Mesendoderm (in vitro differentiated cells): ENCODE data around the gene ZNF311.

Experiments used
- DNase-seq: peaks from one replicate; pipeline ENCODE4 v3.0.0; 2013
- H2AK5ac ChIP-seq: 2 replicates; pipeline ENCODE4 v1.6.1; 2013; ENCODE audit warnings: low read length, inconsistent platforms
- H2BK120ac ChIP-seq: 2 replicates; pipeline ENCODE4 v1.6.1; 2013; ENCODE audit warnings: low read depth, mild to moderate bottlenecking, low read length, moderate library complexity, mixed read lengths
- H2BK15ac ChIP-seq: replicated peaks from 2 replicates; pipeline ENCODE4 v1.6.1; 2013; ENCODE audit warnings: low read depth, mild to moderate bottlenecking, moderate library complexity
- H2BK5ac ChIP-seq: 2 replicates; pipeline ENCODE4 v1.6.1; 2013; ENCODE audit warnings: low read length, inconsistent platforms
- H3K18ac ChIP-seq: 2 replicates; pipeline ENCODE4 v1.6.1; 2013; ENCODE audit warnings: mild to moderate bottlenecking, low read length, mixed read lengths
- H3K23ac ChIP-seq: one replicate; pipeline ENCODE4 v1.6.1; 2013; ENCODE audit warnings: low read length
- H3K27ac ChIP-seq: 2 replicates; pipeline ENCODE4 v1.5.1; 2013; ENCODE audit warnings: low read depth, mild to moderate bottlenecking, inconsistent platforms, low read length, moderate library complexity
- H3K27me3 ChIP-seq: 2 replicates; pipeline ENCODE4 v1.6.1; 2013; ENCODE audit warnings: low read length, control low read depth, mild to moderate bottlenecking, inconsistent platforms; ENCODE audit not compliant: insufficient read depth, poor library complexity
- H3K36me3 ChIP-seq: 2 replicates; pipeline ENCODE4 v1.6.1; 2013; ENCODE audit warnings: low read length, inconsistent platforms; ENCODE audit not compliant: control insufficient read depth, insufficient read depth
- H3K4ac ChIP-seq: one replicate; pipeline ENCODE4 v1.6.1; 2013; ENCODE audit warnings: low read depth, mild to moderate bottlenecking, low read length, moderate library complexity
- H3K4me1 ChIP-seq: 2 replicates; pipeline ENCODE4 v1.6.1; 2013; ENCODE audit warnings: low read depth, low read length, inconsistent platforms; ENCODE audit not compliant: control insufficient read depth
- H3K4me2 ChIP-seq: 2 replicates; pipeline ENCODE4 v1.6.1; 2013; ENCODE audit warnings: low read length
- H3K4me3 ChIP-seq: 2 replicates; pipeline ENCODE4 v1.5.1; 2013; ENCODE audit warnings: mild to moderate bottlenecking, low read length
- H3K56ac ChIP-seq: one replicate; pipeline ENCODE4 v1.6.1; 2013; ENCODE audit warnings: low read length
- H3K79me1 ChIP-seq: 2 replicates; pipeline ENCODE4 v1.6.1; 2013; ENCODE audit warnings: low read length, inconsistent platforms
- H3K79me2 ChIP-seq: 2 replicates; pipeline ENCODE4 v1.6.1; 2013; ENCODE audit warnings: mild to moderate bottlenecking, low read length; ENCODE audit not compliant: control insufficient read depth, insufficient read depth
- H3K9ac ChIP-seq: 2 replicates; pipeline ENCODE4 v1.6.1; 2013; ENCODE audit warnings: low read length, inconsistent platforms
- H4K5ac ChIP-seq: one replicate; pipeline ENCODE4 v1.6.1; 2013; ENCODE audit warnings: low read length
- H4K8ac ChIP-seq: one replicate; pipeline ENCODE4 v1.6.1; 2013; ENCODE audit warnings: low read depth, mild to moderate bottlenecking, control low read depth, low read length, moderate library complexity
- WGBS: extraction: QIAGEN DNeasy Blood & Tissue Kit; methylation state at CpG from one replicate; pipeline ENCODE4 v1.1.7; 2013; ENCODE audit warnings: low lambda C conversion rate, missing lambda C conversion rate; ENCODE audit not compliant: insufficient coverage; ENCODE audit errors: extremely low coverage; 5-methylcytosine and 5-hydroxymethylcytosine counted together

ZNF311 gene

DNA sequence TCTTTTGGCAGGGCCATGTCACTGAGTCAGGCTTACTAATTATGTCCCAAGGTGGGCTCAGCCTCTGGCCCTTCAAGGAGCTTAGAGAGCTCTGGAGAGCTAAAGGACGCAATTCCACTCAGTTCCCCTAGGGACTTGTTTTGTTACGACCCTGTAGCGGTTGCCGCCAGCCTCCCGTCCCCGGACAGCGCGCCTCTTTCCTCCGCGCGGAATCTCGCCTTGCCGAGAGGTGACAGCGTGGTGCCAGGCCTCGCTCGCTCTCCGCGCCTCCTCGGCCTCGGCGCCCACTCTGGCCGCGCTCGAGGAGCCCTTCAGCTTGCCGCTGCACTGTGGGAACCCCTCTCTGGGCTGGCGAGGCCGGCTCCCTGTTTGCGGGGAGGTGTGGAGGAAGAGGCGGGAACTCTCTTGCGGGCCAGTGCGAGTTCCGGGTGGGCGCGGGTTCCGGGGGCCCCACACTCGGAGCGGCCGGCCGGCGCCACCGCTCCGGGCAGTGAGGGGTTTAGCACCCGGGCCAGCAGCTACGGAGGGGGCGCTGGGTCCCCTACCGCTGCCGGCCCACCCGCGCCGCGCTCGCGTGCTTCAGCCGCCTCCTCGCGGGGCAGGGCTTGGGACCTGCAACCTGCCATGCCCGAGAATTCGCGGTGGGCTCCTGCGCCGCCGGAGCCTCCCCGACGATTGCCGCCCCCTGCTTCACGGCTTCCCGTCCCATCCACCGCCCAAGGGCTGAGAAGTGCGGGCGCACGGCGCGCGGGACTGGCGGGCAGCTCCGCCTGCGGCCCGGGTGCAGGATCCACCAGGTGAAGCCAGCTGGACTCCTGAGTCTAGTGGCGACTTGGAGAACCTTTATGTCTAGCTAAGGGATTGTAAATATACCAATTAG is 9.9 kb upstream of the ZNF311 start:
- H4K5ac ChIP-seq = no peak overlapping the region
- H3K9ac ChIP-seq = no peak overlapping the region
- H3K27me3 ChIP-seq = peaks cover 4% of the 10 kb centered on the region
- no peak overlapping the region for H3K18ac ChIP-seq
- H2BK5ac ChIP-seq = no peak overlapping the region
- no peak overlapping the region for H3K27ac ChIP-seq
- no peak overlapping the region for H3K4ac ChIP-seq
- no peaks in the 10 kb centered on the region for H3K4me1 ChIP-seq
- H3K36me3 ChIP-seq = no peaks in the 10 kb centered on the region
- WGBS = no CpG with 5 or more reads among the region's 79 CpGs
- H3K4me3 ChIP-seq = no peak overlapping the region
- H3K79me2 ChIP-seq = no peaks in the 10 kb centered on the region
- H4K8ac ChIP-seq = no peak overlapping the region
- no peak overlapping the region for H3K23ac ChIP-seq
- no peak overlapping the region for H2BK120ac ChIP-seq
- DNase-seq = peak; percentile 19
- H2AK5ac ChIP-seq = no peak overlapping the region
- no peak overlapping the region for H2BK15ac ChIP-seq
- H3K79me1 ChIP-seq = no peaks in the 10 kb centered on the region
- H3K56ac ChIP-seq = no peak overlapping the region
- no peak overlapping the region for H3K4me2 ChIP-seq

DNA sequence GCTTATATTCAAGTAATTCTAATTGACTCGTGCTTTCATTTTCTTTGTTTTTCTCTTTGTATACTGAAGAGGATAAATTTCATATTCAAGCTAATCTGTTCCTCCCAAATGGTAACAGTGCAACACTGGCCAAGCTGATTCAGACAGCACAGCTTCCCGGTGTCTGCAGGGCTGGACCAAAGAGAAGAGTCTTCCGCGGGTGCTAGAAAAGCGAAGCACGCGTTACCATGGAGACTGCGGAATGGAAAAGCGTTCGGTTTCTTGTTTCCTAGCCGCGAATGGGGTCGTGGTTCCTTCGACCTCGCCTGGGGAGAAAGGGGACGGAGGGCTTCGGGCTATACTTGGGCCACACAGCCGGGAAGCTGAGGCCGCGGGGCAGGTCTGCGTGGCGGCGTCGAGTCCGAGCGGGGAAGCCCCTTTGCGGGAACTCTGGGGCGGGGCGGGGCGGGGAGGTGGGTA is 6.2 kb upstream of the ZNF311 start:
- no CpG with 5 or more reads among the region's 30 CpGs for whole genome bisulfite sequencing
- DNase-seq = peak; percentile 88
- peak overlapping the region; percentile 79 for H3K4me2 ChIP-seq

DNA sequence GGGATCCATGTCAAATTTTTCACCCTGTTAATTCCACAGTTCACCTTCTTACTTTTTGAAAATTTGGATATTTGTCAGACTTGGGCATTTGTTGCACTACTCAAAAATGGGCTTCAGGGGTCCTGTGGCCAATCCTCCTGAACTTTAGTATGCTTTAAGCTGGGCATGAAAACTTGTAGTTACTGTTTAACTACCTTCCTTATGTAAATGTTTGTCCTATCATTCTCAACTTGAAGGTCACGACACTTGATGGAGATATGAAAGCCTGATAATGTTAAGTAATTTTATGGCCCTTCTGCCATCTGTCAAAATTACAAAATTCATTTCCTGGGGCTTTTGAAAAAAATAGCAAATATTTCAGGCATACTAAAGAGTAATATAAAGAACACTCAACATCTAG is 4.2 kb upstream of the ZNF311 start:
- no peak overlapping the region for H3K18ac ChIP-seq
- no CpG with 5 or more reads among the region's 1 CpG for WGBS
- no peaks in the 10 kb centered on the region for H3K4me1 ChIP-seq
- H2BK5ac ChIP-seq = no peak overlapping the region
- H3K56ac ChIP-seq = no peak overlapping the region
- peaks cover 4% of the 10 kb centered on the region for H3K27me3 ChIP-seq
- DNase-seq = no peak
- H3K79me1 ChIP-seq = no peaks in the 10 kb centered on the region
- H3K4me3 ChIP-seq = no peak overlapping the region
- H3K36me3 ChIP-seq = no peaks in the 10 kb centered on the region
- H3K4me2 ChIP-seq = no peak overlapping the region
- H3K79me2 ChIP-seq = no peaks in the 10 kb centered on the region
- H2AK5ac ChIP-seq = no peak overlapping the region
- H3K9ac ChIP-seq = no peak overlapping the region
- no peak overlapping the region for H3K4ac ChIP-seq
- peak overlapping the region; percentile 5 for H2BK15ac ChIP-seq
- no peak overlapping the region for H2BK120ac ChIP-seq
- H3K27ac ChIP-seq = no peak overlapping the region
- no peak overlapping the region for H3K23ac ChIP-seq
- no peak overlapping the region for H4K5ac ChIP-seq
- no peak overlapping the region for H4K8ac ChIP-seq

More for the DNA sequence above, 6.2 kb upstream of the ZNF311 start:
- no peak overlapping the region for H2BK15ac ChIP-seq
- no peaks in the 10 kb centered on the region for H3K4me1 ChIP-seq
- H3K79me1 ChIP-seq = no peaks in the 10 kb centered on the region
- no peak overlapping the region for H4K5ac ChIP-seq
- peak overlapping the region; percentile 44 for H3K9ac ChIP-seq
- no peak overlapping the region for H2AK5ac ChIP-seq
- H3K27me3 ChIP-seq = peaks cover 4% of the 10 kb centered on the region
- peak overlapping the region; percentile 57 for H3K4me3 ChIP-seq
- no peak overlapping the region for H3K27ac ChIP-seq
- no peak overlapping the region for H3K18ac ChIP-seq
- no peak overlapping the region for H2BK120ac ChIP-seq
- no peak overlapping the region for H2BK5ac ChIP-seq
- H3K4ac ChIP-seq = no peak overlapping the region
- H3K79me2 ChIP-seq = no peaks in the 10 kb centered on the region
- H3K36me3 ChIP-seq = no peaks in the 10 kb centered on the region
- peak overlapping the region; percentile 69 for H3K56ac ChIP-seq
- H4K8ac ChIP-seq = no peak overlapping the region
- H3K23ac ChIP-seq = no peak overlapping the region

DNA sequence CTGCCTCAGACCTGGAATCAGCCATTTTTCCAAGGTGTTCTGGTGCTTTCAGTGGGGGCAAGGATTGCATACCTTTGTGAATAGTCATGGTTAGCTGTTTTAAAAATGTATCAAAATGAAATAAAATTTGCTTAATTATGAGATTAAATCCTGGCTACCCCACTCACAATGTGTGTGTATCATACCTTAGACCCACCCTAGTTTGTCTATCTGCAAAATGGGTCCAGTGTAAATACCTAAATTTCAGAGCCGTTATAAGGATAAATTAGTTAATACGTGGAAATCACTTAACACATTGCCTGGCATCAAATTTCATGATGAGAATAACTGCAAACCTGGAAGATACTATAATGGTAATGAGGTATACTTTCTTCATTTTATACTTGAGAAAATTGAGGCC is 3.0 kb upstream of the ZNF311 start:
- H4K8ac ChIP-seq = no peak overlapping the region
- H3K4ac ChIP-seq = no peak overlapping the region
- H3K23ac ChIP-seq = no peak overlapping the region
- no peaks in the 10 kb centered on the region for H3K36me3 ChIP-seq
- no peak overlapping the region for H3K27ac ChIP-seq
- no peak overlapping the region for H3K4me2 ChIP-seq
- H2AK5ac ChIP-seq = no peak overlapping the region
- H4K5ac ChIP-seq = no peak overlapping the region
- no peak for DNase-seq
- no peak overlapping the region for H3K4me3 ChIP-seq
- H3K27me3 ChIP-seq = peaks cover 4% of the 10 kb centered on the region
- no peaks in the 10 kb centered on the region for H3K79me2 ChIP-seq
- no CpG with 5 or more reads among the region's 2 CpGs for WGBS
- no peak overlapping the region for H2BK120ac ChIP-seq
- no peak overlapping the region for H3K56ac ChIP-seq
- H3K18ac ChIP-seq = no peak overlapping the region
- no peaks in the 10 kb centered on the region for H3K4me1 ChIP-seq
- no peaks in the 10 kb centered on the region for H3K79me1 ChIP-seq
- H2BK5ac ChIP-seq = no peak overlapping the region
- no peak overlapping the region for H2BK15ac ChIP-seq
- H3K9ac ChIP-seq = no peak overlapping the region

DNA sequence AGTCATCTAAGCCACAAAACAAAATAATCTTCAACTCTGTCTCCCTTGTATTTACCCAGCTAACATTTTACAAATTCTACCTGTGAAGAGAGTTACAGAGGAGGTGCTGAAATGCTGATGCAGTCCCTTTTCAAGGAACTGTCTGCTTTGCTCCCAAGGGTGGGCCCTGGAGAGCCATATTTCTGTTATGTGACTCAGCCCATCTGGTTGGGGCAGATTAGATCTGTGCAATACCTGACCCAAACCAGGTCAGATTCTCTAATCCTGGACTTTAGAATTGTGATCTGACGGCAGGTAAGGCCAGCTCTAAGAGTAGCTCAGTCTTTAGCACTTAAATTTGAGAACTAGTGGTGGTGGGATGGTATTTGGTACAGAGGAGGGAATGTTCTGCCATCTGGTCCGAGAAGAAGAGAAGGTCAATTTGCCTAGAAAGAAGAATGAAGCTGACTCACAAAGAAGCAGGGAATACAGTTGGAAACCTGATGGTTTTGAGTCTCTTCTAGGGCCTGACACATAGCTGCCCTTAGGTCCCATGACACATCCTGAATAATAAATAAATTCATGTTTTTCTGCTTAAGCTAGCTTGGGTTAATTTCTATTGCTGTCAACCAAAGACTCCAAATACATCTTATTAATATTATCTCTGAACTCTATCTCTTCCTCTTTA is 8.1 kb downstream of the ZNF311 start:
- Histone ChIP-seq H2AK5ac (no peak overlapping the region), H3K4ac (no peak overlapping the region), H3K23ac (no peak overlapping the region), H4K5ac (no peak overlapping the region), H3K4me1 (no peaks in the 10 kb centered on the region), H3K79me2 (no peaks in the 10 kb centered on the region), H2BK120ac (no peak overlapping the region), H3K79me1 (no peaks in the 10 kb centered on the region), H3K27me3 (no peaks in the 10 kb centered on the region), H2BK15ac (no peak overlapping the region), H2BK5ac (no peak overlapping the region), H3K27ac (no peak overlapping the region), H3K4me2 (no peak overlapping the region), H4K8ac (no peak overlapping the region), H3K9ac (no peak overlapping the region), H3K4me3 (no peak overlapping the region), H3K56ac (no peak overlapping the region), H3K18ac (no peak overlapping the region), H3K36me3 (no peaks in the 10 kb centered on the region)
- no CpG with 5 or more reads among the region's 2 CpGs for WGBS
- no peak for DNase-seq
